C4-2B (cell line): Measurements from ENCODE around the gene MOV10.

Source experiments
- CTCF ChIP-seq: fragments of 450-650 bp; conservative IDR thresholded peaks from 2 replicates; pipeline ENCODE4 v1.5.1; 2017; ENCODE audit warnings: mild to moderate bottlenecking
- ZFX ChIP-seq: fragments of 450-650 bp; IDR thresholded peaks from 2 replicates; pipeline ENCODE4 v1.6.1; 2017

GRCh38 chr1:112717263-112717873 is 42.9 kb downstream of the MOV10 start:
- TF ChIP-seq CTCF: no peak
- TF ChIP-seq ZFX: no peak
